H1 (cell line): ENCODE data around the gene MACF1. TPM values are rescaled to one million over a fixed set of nuclear protein-coding genes. Genes with fewer than 3 reads are reported as not detected.

Source experiments
- JUND ChIP-seq: IDR thresholded peaks from 2 replicates; pipeline ENCODE4 v1.6.1; 2011; ENCODE audit warnings: mild to moderate bottlenecking, improper control_type of control experiment, low read length
- polyA plus RNA-seq, 7 experiments: library from polyadenylated mRNA; depleted of rRNA in 3 of 7; stranded (reverse) in 5 of 7; unstranded in 2 of 7; fragments of >200 nt in 5 of 7; fragments of 200-250 nt in 2 of 7; gene quantifications; 1 replicate in 5 of 7; 2 replicates in 1 of 7; 4 replicates in 1 of 7; pipeline versions ENCODE4 v1.2.1 to v1.2.3, GENCODE V29; 2011 to 2013; ENCODE audit warnings: missing spikeins in 2 of 7, mixed read lengths in 2 of 7
- total RNA-seq: library from RNA; stranded (reverse); fragmentation: NEBNext Ultra II Directional; extraction: Animal tissue kit (Norgen Biotek cat#: 25700); gene quantifications from 2 replicates; pipeline ENCODE4 v1.2.1, GENCODE V29; 2021

MACF1 gene
- total and polyA plus RNA-seq, 2 of the 8 experiments (the other 6 are each of a cell fraction or from before 2014, with no cell fraction given) = 59.8 to 285 TPM

- TF ChIP-seq JUND = no peak
Observed at GRCh38 chr1:39322431-39322830, 117.9 kb downstream of the MACF1 start (continued).
